Ammon's horn (tissue), 1 donor: ENCODE results near the gene KCNIP1.

Experiments
- DNase-seq: peaks from one replicate; pipeline ENCODE4 v3.0.0-alpha.2; 2016; ENCODE audit warnings: low spot score

KCNIP1 gene

GRCh38 chr5:170508660-170509347, 5.0 kb downstream of the KCNIP1 start:
- no peak for DNase-seq

GRCh38 chr5:170509348-170509660, 5.5 kb downstream of the KCNIP1 start:
- no peak for DNase-seq

DNA sequence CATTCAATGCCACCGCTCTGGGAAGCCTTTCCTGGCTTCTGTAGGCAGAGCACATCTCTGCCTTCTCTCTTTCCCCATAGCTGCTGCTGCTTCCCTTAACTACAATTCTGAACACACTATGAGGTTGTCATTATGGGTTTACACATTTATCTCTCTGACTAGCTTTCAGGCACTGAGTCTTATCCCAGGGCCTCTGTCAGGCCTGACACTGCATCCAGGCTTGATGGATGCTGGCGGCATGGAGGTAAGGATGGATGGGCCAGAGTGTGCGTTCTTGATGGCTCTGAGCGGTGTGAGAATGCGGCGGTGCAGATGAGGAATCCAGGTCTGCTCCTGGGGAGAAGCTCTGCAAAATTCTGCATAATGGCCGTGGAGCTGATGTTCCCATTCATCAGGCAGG, 6.3 kb downstream of the KCNIP1 start:
- DNase-seq: no peak

DNA sequence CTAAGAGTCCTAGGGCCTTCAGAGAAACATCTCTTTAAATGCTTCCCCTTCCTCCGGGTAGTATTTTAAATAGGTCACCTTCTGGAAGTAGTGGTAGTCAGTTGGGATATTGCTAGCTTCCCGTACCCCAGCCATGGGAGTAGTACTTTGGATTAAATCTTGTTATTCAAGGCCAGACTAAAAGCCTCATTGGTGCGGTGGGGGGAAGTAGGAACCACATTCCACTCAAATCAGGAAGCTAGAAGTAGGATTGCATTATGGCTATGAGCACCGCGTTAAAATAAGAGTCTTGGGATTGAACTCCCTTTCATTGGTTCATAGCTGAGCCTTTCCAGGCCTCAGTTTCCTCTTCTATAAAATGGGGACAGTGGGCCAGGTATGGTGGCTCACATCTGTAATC, 6.7 kb downstream of the KCNIP1 start:
- DNase-seq: no peak

GRCh38 chr5:170511551-170512258, 7.9 kb downstream of the KCNIP1 start:
- no peak for DNase-seq

DNA sequence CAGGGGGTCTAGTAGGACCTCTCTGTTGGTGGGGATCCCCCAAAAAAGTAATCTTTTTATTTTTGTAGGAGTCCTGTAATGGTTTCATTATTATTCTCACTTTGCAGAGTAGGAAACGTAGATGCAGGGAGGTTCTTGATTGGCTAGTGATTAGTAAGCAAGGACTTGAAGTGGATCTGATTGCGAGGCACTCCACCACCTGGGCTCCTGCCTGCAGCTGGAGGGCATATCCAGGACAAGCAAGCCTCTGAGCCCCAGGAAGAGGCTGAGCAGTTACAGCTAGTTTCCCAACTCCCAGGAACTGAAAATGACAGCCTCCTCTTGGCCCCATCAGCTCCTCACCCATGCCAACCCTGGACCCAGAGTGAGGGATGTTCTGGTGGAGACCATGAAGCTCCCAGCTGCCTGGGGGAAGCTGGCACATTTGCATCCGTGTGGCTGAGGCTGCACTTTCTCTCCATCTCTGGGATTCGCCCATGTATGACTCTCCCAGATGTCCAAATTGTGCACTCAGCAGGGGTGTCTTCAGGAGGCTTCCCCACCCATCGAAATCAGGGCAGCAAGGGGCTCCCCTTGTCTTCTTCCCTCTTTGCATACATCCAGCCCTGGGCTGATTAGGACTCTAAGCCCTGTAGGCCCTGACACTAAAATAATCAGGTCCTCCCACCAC, 10.2 kb downstream of the KCNIP1 start:
- no peak for DNase-seq

GRCh38 chr5:170517411-170517810, 13.6 kb downstream of the KCNIP1 start:
- no peak for DNase-seq

DNA sequence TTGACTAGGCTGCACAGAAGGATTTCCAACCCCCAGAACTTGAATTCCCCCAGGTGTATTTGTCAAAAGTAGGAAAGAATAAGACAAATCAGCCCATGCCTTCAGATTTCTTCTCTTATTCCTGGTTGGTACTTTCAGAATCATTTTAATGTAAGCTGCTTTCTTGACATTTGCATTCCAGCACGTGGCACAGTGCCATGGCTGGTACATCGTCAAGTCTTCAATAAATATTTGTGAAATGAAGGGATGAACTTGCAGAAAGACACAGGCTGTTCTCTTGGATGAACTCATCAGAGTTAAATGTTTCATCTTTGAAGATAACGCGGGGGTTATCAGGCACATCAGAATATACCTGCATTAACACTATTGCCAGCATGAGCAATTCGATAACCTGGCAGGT, 14.5 kb downstream of the KCNIP1 start:
- DNase-seq: no peak

DNA sequence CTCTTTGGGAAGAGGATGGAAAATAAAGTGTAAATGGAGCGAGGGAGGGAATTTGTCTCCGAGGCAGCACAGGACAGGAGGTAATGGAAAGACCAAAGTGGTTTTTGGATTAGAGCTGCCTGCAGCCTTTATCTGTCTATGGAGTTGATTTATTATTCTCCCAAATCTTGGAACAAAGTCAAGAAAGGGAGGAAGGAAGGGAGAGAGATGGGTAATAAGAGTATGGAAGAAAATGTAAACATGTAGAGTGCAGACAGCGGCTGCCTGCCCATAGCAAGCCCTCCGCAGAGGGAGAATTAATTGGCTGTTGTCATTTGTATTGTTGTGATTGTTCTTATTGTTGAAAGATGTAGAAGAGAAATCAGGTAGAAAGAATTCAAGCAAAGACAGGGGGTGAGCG, 15.7 kb downstream of the KCNIP1 start:
- DNase-seq: no peak

DNA sequence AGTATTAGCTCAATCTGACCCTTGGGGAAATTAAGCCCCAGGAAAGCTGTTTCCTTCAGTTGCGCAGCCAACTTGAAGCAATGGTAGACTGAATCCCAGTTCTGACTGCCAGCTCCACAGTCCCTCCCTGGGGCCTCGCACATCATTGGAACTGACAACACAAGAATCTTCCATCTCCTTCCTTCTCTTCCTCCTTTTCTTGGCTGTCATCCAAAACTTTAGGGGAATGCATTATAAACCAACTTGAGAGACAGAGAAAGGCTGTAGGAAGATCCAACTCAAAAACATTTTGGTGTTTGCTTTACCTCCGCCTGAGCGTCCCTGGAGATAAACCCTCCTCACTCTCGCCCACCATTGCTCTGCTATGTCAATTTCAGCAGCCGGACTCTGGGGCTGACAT, 16.6 kb downstream of the KCNIP1 start:
- no peak for DNase-seq

DNA sequence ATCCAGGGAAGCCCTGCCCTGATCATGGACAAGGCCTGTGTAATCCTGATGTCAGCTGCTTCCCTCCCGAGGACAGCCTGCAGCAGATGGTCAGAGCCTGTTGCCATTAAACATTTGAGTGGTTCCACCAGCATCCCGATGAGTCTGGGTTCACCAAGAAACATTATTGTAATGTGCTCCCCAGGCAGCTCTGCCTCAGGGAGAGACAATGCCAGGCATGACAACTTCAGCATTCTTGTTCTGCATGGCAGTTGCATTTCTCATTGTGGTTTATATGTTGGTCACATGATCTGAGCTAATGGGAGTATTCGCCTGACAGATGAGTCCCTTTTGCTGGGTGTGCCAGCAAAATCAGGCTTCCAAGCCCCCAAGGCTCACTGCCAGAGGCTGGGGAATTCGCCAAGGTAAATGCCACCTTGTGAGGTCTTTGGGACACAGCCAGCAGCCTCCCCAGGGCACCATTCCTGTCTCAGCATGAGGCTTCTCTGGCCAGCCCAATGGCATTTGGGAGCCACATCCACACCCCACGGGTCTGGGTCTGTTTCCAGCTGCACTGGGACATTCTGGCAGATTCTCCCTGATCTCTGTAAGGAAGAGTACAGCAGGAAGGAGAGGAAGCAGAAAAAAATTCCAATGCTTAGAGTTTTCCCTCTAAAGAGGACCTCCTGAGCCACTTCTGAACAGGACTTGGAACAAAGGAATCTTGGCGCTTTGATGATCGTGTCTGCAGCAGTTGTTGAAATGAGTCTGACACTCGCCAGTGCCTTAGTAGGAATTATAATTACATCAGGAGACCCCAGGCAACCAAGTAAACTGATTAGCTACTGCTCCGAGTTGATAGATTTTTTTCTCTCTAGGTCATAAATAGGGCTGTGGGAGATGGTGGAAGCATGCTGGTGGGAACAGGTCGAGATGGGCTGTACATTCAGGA, 18.7 kb downstream of the KCNIP1 start:
- DNase-seq: no peak

DNA sequence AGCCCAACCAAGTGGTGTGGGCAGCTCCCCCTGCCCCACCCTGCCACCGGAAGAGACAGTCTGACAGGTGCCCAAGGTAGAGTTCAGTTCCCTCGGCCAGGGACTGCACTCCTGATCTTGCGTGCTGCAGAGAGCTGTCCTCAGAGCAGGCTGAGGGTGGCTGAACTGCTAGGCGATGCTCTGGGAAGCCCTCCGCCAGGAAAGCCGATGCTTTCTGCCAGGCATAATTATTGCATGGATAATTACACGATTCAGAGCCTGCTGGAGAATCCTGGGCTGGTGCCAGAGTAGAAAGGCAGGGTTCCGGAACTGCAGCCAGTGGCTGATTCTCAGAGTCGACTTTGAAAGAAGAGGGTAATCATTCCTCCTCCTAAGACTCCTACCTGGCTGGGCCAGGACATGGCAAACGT, 19.3 kb downstream of the KCNIP1 start:
- peak; percentile 74 for DNase-seq

DNA sequence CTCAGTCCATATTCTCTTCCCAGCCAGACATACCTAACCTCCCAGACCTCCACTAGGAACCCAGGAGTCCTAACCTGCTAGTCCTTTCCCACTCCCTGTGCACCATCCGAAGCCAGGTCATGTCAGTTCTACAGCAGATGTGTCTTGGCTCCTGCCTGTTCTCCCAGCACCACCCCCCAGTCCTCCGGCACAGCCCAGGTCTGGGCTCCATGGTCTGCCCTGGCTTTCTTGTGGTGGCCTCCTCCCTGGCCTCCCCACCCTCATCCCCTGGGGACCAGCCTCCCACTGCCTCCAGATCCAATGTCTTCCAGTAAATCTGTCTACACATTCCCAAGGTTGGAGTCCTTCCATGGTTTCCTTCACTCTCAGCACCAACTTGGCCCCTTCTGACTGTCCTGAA, 20.0 kb downstream of the KCNIP1 start:
- no peak for DNase-seq

DNA sequence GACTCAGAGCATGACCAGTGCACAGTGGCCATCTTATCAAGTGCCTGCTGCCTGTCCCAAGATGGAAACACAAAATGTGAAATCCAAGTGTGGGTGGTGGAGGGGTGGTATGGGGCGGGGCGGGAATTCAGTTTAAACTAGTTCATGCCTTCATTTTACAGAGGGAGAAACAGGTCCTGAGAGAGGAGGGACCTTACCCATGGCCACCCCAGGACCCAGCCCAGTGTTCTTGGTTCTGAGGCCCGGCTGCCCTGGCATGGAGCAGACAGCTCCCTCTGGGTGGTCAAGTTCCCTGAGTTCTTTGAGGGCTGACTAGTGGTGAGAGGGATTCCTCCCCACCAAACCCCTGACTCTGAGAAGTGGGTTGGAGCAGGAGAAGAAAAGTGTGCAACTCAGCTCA, 20.8 kb downstream of the KCNIP1 start:
- DNase-seq: no peak

- no peak for DNase-seq
These were observed 21.8 kb downstream of the KCNIP1 start for GRCh38 chr5:170525470-170526211.

DNA sequence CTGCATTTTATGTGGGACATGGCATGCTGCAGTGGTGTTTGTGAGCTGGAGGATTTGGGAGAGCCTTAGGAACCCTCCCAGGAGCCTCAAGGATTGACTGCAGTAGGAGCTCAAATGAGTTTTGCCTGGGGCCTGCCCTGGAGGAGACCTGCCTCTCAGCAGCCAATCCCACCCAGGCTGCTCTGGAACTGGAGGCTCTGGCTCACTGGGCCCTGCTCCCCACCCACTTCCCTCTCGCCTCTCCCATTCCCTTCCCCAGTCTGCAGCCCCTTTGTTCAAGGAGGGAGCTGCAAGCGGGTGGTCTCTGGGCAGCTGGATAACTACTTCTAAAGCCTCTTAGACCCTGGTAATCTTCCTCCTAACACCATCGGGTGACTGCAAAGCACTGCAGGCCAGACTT, 24.2 kb downstream of the KCNIP1 start:
- no peak for DNase-seq

DNA sequence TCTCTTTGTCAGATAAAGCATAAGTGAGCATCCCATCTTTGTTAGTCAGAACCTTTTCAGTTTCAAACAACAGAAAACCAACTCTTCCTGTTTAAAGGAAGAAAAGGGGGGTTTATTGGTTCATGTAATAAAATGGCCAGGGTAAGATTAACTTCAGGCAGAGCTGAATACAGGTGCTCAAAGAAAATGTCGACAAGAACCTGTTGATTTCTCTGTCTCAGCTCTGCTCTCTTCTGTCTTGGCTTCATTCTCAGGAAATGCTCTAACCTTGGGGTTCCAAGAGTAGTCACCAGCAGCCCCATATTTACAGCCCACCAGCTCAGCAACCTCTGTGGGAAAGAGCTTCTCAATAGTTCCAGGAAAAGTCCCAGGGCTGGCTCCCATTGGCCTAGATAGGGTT, 25.2 kb downstream of the KCNIP1 start:
- no peak for DNase-seq

- DNase-seq: no peak
These were observed 29.1 kb downstream of the KCNIP1 start for GRCh38 chr5:170532935-170533334.

GRCh38 chr5:170533383-170533782, 29.6 kb downstream of the KCNIP1 start:
- DNase-seq: no peak

DNA sequence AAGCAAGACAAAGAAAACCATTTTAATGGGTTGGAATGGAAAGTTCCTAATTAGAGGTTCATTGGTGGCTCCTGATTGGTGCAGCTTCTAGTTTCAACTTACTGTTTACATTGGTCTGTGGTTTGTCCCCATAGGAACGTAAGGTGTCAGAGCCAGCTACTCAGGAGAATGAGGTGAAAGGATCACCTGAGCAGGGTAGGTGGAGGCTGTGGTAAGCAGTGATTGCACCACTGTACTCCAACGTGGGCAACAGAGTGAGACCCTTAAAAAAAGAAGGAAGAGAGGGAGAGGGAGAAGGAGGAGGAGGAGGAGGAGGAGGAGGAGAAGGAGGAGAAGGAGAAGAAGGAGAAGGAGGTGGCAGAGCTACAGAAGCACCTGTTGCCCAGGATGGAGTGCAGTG, 30.4 kb downstream of the KCNIP1 start:
- no peak for DNase-seq

- no peak for DNase-seq
These were observed 31.1 kb downstream of the KCNIP1 start for GRCh38 chr5:170534941-170535340.

- DNase-seq: no peak
These were observed 32.7 kb downstream of the KCNIP1 start for GRCh38 chr5:170536525-170536924.
